Heart right ventricle (tissue), 16 donors: ENCODE measurements around the gene TNFRSF14. TPM values are rescaled to one million over a fixed set of nuclear protein-coding genes. Genes with fewer than 3 reads are reported as not detected.

Experiments
- ATAC-seq, 8 donors: fragments of 200-7000 bp; cut with Tn5 transposase; one replicate each; pipeline ENCODE4 v1.9.1; 2020; ENCODE audit warnings: mild to moderate bottlenecking in 8 of 8, moderate library complexity in 8 of 8, moderate number of reproducible peaks in 1 of 8
- DNase-seq, 2 donors: peaks; one replicate each; pipeline ENCODE4 v3.0.0-alpha.2; 2020
- H3K27ac ChIP-seq, 10 donors: fragments of 200-600 bp; sonication (generic) in 2 of 10; one replicate each; pipeline versions ENCODE4 v1.5.0 to v1.8.0; 2020 to 2022; ENCODE audit warnings: mild to moderate bottlenecking in 3 of 10
- H3K27me3 ChIP-seq, 7 donors: fragments of 200-600 bp; one replicate each; pipeline ENCODE4 v1.8.0; 2021 to 2022; ENCODE audit warnings: mild to moderate bottlenecking in 2 of 7
- H3K36me3 ChIP-seq, 9 donors: fragments of 200-600 bp; sonication (generic) in 1 of 9; one replicate each; pipeline versions ENCODE4 v1.5.0 to v1.8.0; 2020 to 2022; ENCODE audit warnings: mild to moderate bottlenecking in 2 of 9
- H3K4me1 ChIP-seq, 9 donors: fragments of 200-600 bp; sonication (generic) in 1 of 9; one replicate each; pipeline versions ENCODE4 v1.5.0 to v1.8.0; 2020 to 2022; ENCODE audit warnings: mild to moderate bottlenecking in 4 of 9
- H3K4me3 ChIP-seq, 10 donors: fragments of 200-600 bp; sonication (generic) in 2 of 10; one replicate each; pipeline versions ENCODE4 v1.5.0 to v1.8.0; 2020 to 2022; ENCODE audit warnings: mild to moderate bottlenecking in 7 of 10, moderate library complexity in 2 of 10
- H3K9me3 ChIP-seq, 11 donors: fragments of 200-600 bp in 10 of 11; sonication (generic) in 2 of 11; one replicate each; pipeline versions ENCODE4 v1.5.0 to v1.8.0; 2013 to 2022; ENCODE audit warnings: mild to moderate bottlenecking in 2 of 11, control low read depth in 1 of 11, moderate library complexity in 1 of 11
- CTCF ChIP-seq, 9 donors: fragments of 200-600 bp; sonication (generic) in 2 of 9; IDR thresholded peaks; one replicate each; pipeline versions ENCODE4 v1.5.0 to v1.8.0; 2021 to 2022; ENCODE audit warnings: antibody characterized with exemption in 9 of 9, mild to moderate bottlenecking in 5 of 9, moderate library complexity in 1 of 9
- WGBS, 2 donors: extraction: QIAGEN DNeasy Blood & Tissue Kit; methylation state at CpG; one replicate each; pipeline ENCODE4 v1.1.7; 2013; ENCODE audit warnings: inconsistent platforms in 1 of 2; 5-methylcytosine and 5-hydroxymethylcytosine counted together
- intact Hi-C, 10 donors: fragments of 100-400 bp; cut with DNase I; formaldehyde crosslinking; loops; one replicate each; pipeline versions ENCODE4 v1.11.1 to v1.14.2; 2022
- polyA plus RNA-seq, 2 donors: library from polyadenylated mRNA; stranded (reverse); fragments of 200-250 nt; gene quantifications; one replicate each; pipeline ENCODE4 v1.2.3, GENCODE V29; 2013
- total RNA-seq, 10 donors: library from RNA; stranded (reverse); fragmentation: NEBNext Ultra II Directional in 3 of 10; extraction: Animal tissue kit (Norgen Biotek cat#: 25700) in 3 of 10; gene quantifications; one replicate each; pipeline versions ENCODE4 v1.2.1 to v1.2.4, GENCODE V29; 2021 to 2023
- donor health status: Arrhythmogenic right ventricular cardiomyopathy.
- donor health status: ischemic (EF 13 %, LVEDD 7.1; RV severe dilation, severe dysfunction).
- donor health status: healthy with polysubstance abuse.
- donor health status: DM: no; HTN: yes; CAD: no.
- donor health status: DM: no; HTN: no; CAD: no.
- donor health status: ischemic (EF 25% LVEDD 6.9; RV normal size, moderate dysfunction).
- donor health status: ischemic (EF 25% LVEDD 5.7; RV mildly dilated, moderate dysfunction).
- donor health status: healthy.
- donor health status: DM: yes; HTN: yes; CAD: no.
- donor health status: Ischemic cardiomyopathy.
- donor health status: ischemic (EF 35%, LVEDD 5.7; RV mildly dilated, moderate dysfunction).
- donor health status: nonischemic (EF 11% LVEDD 7.7; RV severe dilation, severe dysfunction).
- donor health status: DM: yes; HTN: yes; CAD: no.
- donor health status: PGD.
- donor health status: ischemic (EF 29% LVEDD 5.4; RV normal size, mild dysfunction).
- donor health status: nonischemic (EF 23%, LVEDD 6.1; RV moderate dilation, normal function).

Gene TNFRSF14
- total and polyA plus RNA-seq, 12 donors, result 7.5 to 59.6 (median 14.7) TPM

GRCh38 chr1:2556678-2557481 is 709 bp downstream of the TNFRSF14 start:
- peaks cover 0 to 3% (median 0%) of the 10 kb centered on the region in 7 donors for H3K27me3 ChIP-seq
- TF ChIP-seq CTCF (IDR thresholded peaks at IDR 0.05), result peak in 2 of 9 donors; percentile 7 to 9
- WGBS, 2 donors, result 23 to 38% methylated on average over 24 of the region's 24 CpGs
- DNase-seq (no peak), ATAC-seq (peak in 7 of 8 donors; percentile 1 to 17 (median 12))
- peaks cover 0 to 43% (median 2%) of the 10 kb centered on the region in 9 donors for H3K36me3 ChIP-seq
- H3K9me3 ChIP-seq, result no peaks in the 10 kb centered on the region
- peaks cover 8 to 45% (median 32%) of the 10 kb centered on the region in 9 donors for H3K4me1 ChIP-seq
- intact Hi-C loops, result no loop called here
- H3K27ac ChIP-seq, result peak overlapping the region; percentile 88 to 95 (median 92)
- peak overlapping the region; percentile 45 to 81 (median 68) for H3K4me3 ChIP-seq

DNA sequence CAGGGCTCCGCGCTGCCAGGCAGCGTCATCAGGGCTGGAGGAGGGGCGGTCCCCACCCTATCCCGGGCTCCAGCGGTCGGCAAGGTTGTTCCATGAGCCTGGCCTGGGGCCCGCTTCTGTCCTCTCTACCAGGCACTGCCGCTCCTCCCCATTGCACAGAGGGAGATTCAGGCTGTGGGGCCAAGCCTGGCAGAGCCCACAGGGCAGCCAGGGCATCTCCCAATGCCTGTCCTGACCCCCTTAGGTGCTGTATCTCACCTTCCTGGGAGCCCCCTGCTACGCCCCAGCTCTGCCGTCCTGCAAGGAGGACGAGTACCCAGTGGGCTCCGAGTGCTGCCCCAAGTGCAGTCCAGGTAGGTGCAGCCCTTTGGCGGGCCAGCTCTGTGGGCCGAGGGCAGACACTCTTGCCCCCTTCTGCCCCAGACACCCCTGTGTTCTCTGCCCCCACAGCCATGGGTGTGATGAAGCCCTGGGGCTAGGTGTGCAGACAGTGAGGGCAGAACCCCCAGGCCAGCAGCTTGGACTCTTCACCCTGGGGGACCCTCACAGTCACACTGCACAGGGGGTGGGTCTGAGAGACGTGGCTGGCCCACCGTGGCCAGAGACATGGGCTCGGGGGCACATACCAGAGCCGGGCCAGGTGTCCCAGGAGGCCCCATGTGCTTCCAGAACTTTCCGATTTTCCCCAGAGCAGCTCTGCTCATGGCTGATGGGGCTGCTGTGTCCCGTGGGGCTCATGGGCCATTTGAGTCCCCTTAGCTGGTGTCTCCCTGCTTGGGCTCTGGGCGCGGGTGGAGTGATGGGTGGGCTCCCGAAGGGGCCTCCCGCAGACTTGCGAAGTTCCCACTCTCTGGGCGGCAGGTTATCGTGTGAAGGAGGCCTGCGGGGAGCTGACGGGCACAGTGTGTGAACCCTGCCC is 1.6 kb downstream of the TNFRSF14 start:
- ATAC-seq (peak in 5 of 8 donors; percentile 1 to 10 (median 3)), DNase-seq (no peak)
- Histone ChIP-seq H3K36me3 (peaks cover 0 to 52% (median 4%) of the 10 kb centered on the region in 9 donors), H3K27ac (peak overlapping the region in 9 of 10 donors; percentile 91 to 95 (median 93)), H3K9me3 (no peaks in the 10 kb centered on the region), H3K4me1 (peaks cover 8 to 44% (median 32%) of the 10 kb centered on the region in 9 donors), H3K27me3 (peaks cover 0 to 3% (median 0%) of the 10 kb centered on the region in 7 donors), H3K4me3 (peak overlapping the region; percentile 45 to 81 (median 68))
- intact Hi-C loops, result loop anchor here in 1 of 10 donors (2.0 kb wide), 1 partner anchor 17 kb away; no protein-coding TSS in a partner anchor
- TF ChIP-seq CTCF (IDR thresholded peaks at IDR 0.05), result no peak
- WGBS, 2 donors, result 79 to 85% methylated on average over 30 of the region's 30 CpGs

- peaks cover 0 to 58% (median 4%) of the 10 kb centered on the region in 9 donors for H3K36me3 ChIP-seq
- H3K4me3 ChIP-seq, result no peak overlapping the region
- intact Hi-C loops, result loop anchor here in 1 of 10 donors (2.0 kb wide), 1 partner anchor 16 kb away; no protein-coding TSS in a partner anchor
- peaks cover 8 to 44% (median 32%) of the 10 kb centered on the region in 9 donors for H3K4me1 ChIP-seq
- DNase-seq, result no peak
- ATAC-seq, result no peak
- no peak for TF ChIP-seq CTCF (IDR thresholded peaks at IDR 0.05)
- H3K27me3 ChIP-seq, result peaks cover 0 to 3% (median 0%) of the 10 kb centered on the region in 7 donors
- no peaks in the 10 kb centered on the region for H3K9me3 ChIP-seq
- 94 to 95% methylated on average over 12 of the region's 12 CpGs for WGBS, 2 donors
- no peak overlapping the region for H3K27ac ChIP-seq
Measured at GRCh38 chr1:2558420-2558819, 2.2 kb downstream of the TNFRSF14 start.

- Histone ChIP-seq H3K27me3 (peaks cover 0 to 3% (median 0%) of the 10 kb centered on the region in 7 donors), H3K4me1 (peaks cover 8 to 44% (median 32%) of the 10 kb centered on the region in 9 donors), H3K4me3 (no peak overlapping the region), H3K9me3 (no peaks in the 10 kb centered on the region), H3K36me3 (peaks cover 0 to 63% (median 4%) of the 10 kb centered on the region in 9 donors), H3K27ac (no peak overlapping the region)
- ATAC-seq (no peak), DNase-seq (no peak)
- 95 to 97% methylated on average over 6 of the region's 6 CpGs for WGBS, 2 donors
- no peak for TF ChIP-seq CTCF (IDR thresholded peaks at IDR 0.05)
- intact Hi-C loops, result loop anchor here in 1 of 10 donors (2.0 kb wide), 1 partner anchor 16 kb away; no protein-coding TSS in a partner anchor
Measured at GRCh38 chr1:2558861-2559260, 2.7 kb downstream of the TNFRSF14 start.
